ENCODE measurements around the gene WHRN. TPM values are rescaled to one million over a fixed set of nuclear protein-coding genes. Genes with fewer than 3 reads are reported as not detected.

The WHRN gene
- total and polyA plus RNA-seq, 7 experiments from 2014 or later, result 0.12 to 24.0 (median 2.5) TPM; not detected in 1

DNA sequence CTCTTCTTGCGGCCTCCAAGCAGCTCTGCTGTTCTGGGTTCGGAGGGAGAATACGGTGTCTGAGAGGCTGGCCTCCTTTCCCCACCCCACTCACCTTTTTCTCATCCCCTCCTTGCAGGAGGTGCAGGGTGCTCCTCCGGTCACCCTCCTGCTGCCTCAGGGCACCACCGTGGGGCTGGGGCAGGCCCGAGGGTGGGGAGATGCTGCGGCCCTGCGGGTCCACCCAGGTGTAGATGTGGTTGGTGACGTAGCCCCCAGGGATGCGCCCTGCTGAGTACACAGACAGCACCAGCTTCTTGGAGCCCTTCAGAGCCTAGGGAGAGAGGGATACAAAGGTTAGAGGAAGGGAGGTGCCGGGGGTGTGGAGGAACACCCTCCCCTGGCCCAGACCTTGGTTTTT is 26.8 kb downstream of the WHRN start:
- Mint-ChIP-seq H3K36me3 (peaks cover 0 to 3% (median 0%) of the 10 kb centered on the region in 5 donors), H3K9me3 (no peaks in the 10 kb centered on the region), H3K27me3 (peaks cover 0 to 4% (median 0%) of the 10 kb centered on the region in 5 donors), H3K4me1 (peaks cover 7 to 25% (median 15%) of the 10 kb centered on the region in 7 donors), H3K4me3 (no peak overlapping the region), H3K27ac (no peak overlapping the region)
- ATAC-seq (no peak), DNase-seq (no peak)
- no peaks in the 10 kb centered on the region for H3K27me3 ChIP-seq (ENCODE audit: control insufficient read depth in 2 of 2, insufficient read depth in 2 of 2, low read length in 2 of 2)
- ChIA-PET POLR2A (no interaction called here), CTCF (interaction anchor here (0.8 kb wide), 1 partner anchor 101 kb away, joined by 5 read pairs; no protein-coding TSS in a partner anchor)
- H3K4me1 ChIP-seq (ENCODE audit: control insufficient read depth in 2 of 2, insufficient read depth in 2 of 2, low read length in 2 of 2), result peaks cover 0 to 4% of the 10 kb centered on the region in 2 donors
- no peaks in the 10 kb centered on the region for H3K36me3 ChIP-seq (ENCODE audit: control insufficient read depth in 2 of 3, insufficient read depth in 3 of 3, low read length in 3 of 3)
- intact Hi-C loops (cut with micrococcal nuclease), result no loop called here
- H3K27ac ChIP-seq (ENCODE audit: low read depth, low read length), result no peak overlapping the region
- H3K9me3 ChIP-seq (ENCODE audit: control insufficient read depth in 2 of 3, low read length in 3 of 3), result no peaks in the 10 kb centered on the region
- no peak overlapping the region for H3K4me3 ChIP-seq (ENCODE audit: low read length)

DNA sequence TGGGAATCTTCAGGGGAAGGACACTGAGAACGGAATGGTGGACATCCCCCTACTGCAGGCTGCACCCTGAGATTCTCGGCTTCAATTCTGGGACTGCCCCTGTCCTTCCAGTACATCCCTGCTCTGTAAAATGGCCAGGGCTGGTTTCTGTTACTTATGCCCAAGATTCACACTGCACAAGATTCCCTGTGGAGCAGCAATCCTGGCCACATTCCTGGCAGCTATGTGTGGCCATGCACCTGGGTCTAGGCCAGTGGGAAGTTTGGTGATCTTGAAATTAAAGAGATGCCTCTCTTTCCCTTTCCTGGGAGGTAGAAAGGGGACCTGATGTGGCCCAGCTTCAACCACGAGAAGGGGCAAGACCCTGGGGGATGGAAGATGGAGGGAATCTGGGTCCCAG is 27.6 kb downstream of the WHRN start:
- H3K9me3 Mint-ChIP-seq, result no peaks in the 10 kb centered on the region
- H3K4me1 Mint-ChIP-seq, result peaks cover 7 to 23% (median 15%) of the 10 kb centered on the region in 7 donors
- H3K27me3 ChIP-seq (ENCODE audit: control insufficient read depth in 2 of 2, insufficient read depth in 2 of 2, low read length in 2 of 2), result no peaks in the 10 kb centered on the region
- ChIA-PET CTCF (no interaction called here), POLR2A (no interaction called here)
- no peaks in the 10 kb centered on the region for H3K9me3 ChIP-seq (ENCODE audit: control insufficient read depth in 2 of 3, low read length in 3 of 3)
- no peak overlapping the region for H3K4me3 ChIP-seq (ENCODE audit: low read length)
- H3K4me3 Mint-ChIP-seq, result no peak overlapping the region
- no peak overlapping the region for H3K27ac Mint-ChIP-seq
- peaks cover 0 to 3% (median 0%) of the 10 kb centered on the region in 5 donors for H3K36me3 Mint-ChIP-seq
- H3K27me3 Mint-ChIP-seq, result peaks cover 0 to 4% (median 0%) of the 10 kb centered on the region in 5 donors
- H3K36me3 ChIP-seq (ENCODE audit: control insufficient read depth in 2 of 3, insufficient read depth in 3 of 3, low read length in 3 of 3), result no peaks in the 10 kb centered on the region
- intact Hi-C loops (cut with micrococcal nuclease), result no loop called here
- no peak for DNase-seq
- no peak overlapping the region for H3K27ac ChIP-seq (ENCODE audit: low read depth, low read length)
- no peak for ATAC-seq
- H3K4me1 ChIP-seq (ENCODE audit: control insufficient read depth in 2 of 2, insufficient read depth in 2 of 2, low read length in 2 of 2), result peaks cover 0 to 4% of the 10 kb centered on the region in 2 donors

DNA sequence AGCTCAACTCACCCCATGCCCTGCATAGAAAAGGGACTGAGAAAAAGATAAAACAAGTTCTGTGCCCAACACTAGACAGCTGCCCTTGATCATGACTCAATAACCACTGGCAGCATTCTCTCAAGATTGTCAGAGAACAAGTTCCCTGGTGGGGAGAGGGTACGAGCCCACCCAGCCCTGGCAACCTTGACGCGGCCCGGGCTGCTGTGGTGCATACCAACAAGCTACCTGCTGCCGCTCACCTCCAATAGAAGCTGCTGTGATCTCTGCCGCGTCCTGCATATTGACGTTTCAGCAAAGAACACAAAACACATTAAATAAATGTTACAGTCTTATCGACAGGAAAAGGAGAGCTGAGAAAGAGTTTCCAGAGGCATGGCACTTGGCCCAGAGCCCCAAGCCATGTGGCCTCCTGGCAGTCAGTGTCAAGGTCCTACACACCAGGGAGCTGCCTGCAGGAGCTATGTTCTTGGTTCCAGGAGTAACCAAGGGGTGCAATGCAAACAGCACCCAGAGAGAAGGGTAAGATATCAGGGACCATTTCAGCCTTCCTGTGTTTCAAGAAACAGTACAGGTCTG is 28.3 kb downstream of the WHRN start:
- peaks cover 0 to 3% (median 0%) of the 10 kb centered on the region in 5 donors for H3K36me3 Mint-ChIP-seq
- Histone ChIP-seq H3K4me3 (ENCODE audit: low read length) (no peak overlapping the region), H3K4me1 (ENCODE audit: control insufficient read depth in 2 of 2, insufficient read depth in 2 of 2, low read length in 2 of 2) (peaks cover 0 to 4% of the 10 kb centered on the region in 2 donors), H3K27me3 (ENCODE audit: control insufficient read depth in 2 of 2, insufficient read depth in 2 of 2, low read length in 2 of 2) (no peaks in the 10 kb centered on the region), H3K36me3 (ENCODE audit: control insufficient read depth in 2 of 3, insufficient read depth in 3 of 3, low read length in 3 of 3) (no peaks in the 10 kb centered on the region), H3K9me3 (ENCODE audit: control insufficient read depth in 2 of 3, low read length in 3 of 3) (no peaks in the 10 kb centered on the region), H3K27ac (ENCODE audit: low read depth, low read length) (no peak overlapping the region)
- ChIA-PET POLR2A (no interaction called here), CTCF (no interaction called here)
- H3K27ac Mint-ChIP-seq, result peak overlapping the region in 1 of 9 donors; percentile 42
- H3K9me3 Mint-ChIP-seq, result no peaks in the 10 kb centered on the region
- peaks cover 0 to 4% (median 0%) of the 10 kb centered on the region in 5 donors for H3K27me3 Mint-ChIP-seq
- H3K4me3 Mint-ChIP-seq, result no peak overlapping the region
- DNase-seq (no peak), ATAC-seq (no peak)
- peaks cover 7 to 23% (median 15%) of the 10 kb centered on the region in 7 donors for H3K4me1 Mint-ChIP-seq
- intact Hi-C loops (cut with micrococcal nuclease), result no loop called here

DNA sequence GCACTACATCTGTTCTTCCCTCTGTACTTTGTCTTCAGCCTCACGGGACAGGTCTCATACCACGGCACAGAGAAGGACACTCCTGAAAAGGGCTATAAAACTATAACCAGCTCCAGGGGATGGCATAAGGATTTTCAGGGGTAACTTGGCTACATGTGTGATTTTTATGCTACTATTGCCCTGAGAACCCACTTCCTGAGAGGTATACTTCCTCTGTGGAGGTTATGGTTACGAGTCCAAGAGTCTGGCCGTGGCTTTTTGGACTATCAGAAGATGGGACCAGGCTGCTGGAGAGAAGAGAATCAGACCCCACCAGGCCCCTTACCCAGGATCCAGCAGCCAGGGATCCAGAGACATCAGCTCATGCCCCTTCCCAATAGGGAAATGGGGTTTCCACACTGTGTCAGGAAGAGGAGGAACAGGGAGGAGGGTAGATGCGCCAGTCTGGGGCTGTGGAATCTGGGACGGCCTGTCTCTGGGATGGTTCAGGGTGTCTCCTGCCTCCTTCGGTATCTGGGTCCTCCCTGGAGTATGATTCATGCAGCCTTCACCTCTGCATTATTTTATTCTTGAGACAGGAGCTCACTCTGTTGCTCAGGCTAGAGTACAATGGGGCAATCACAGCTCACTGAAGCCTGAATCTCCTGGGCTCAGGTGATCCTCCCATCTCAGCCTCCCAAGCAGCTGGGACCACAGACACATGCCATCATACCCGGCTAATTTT is 29.7 kb downstream of the WHRN start:
- Histone ChIP-seq H3K27me3 (ENCODE audit: control insufficient read depth in 2 of 2, insufficient read depth in 2 of 2, low read length in 2 of 2) (no peaks in the 10 kb centered on the region), H3K9me3 (ENCODE audit: control insufficient read depth in 2 of 3, low read length in 3 of 3) (no peaks in the 10 kb centered on the region), H3K27ac (ENCODE audit: low read depth, low read length) (no peak overlapping the region), H3K4me1 (ENCODE audit: control insufficient read depth in 2 of 2, insufficient read depth in 2 of 2, low read length in 2 of 2) (peaks cover 0 to 4% of the 10 kb centered on the region in 2 donors), H3K4me3 (ENCODE audit: low read length) (no peak overlapping the region), H3K36me3 (ENCODE audit: control insufficient read depth in 2 of 3, insufficient read depth in 3 of 3, low read length in 3 of 3) (no peaks in the 10 kb centered on the region)
- peak overlapping the region in 2 of 9 donors; percentile 29 to 30 for H3K27ac Mint-ChIP-seq
- no peak for ATAC-seq
- ChIA-PET POLR2A (no interaction called here), CTCF (no interaction called here)
- H3K4me3 Mint-ChIP-seq, result peak overlapping the region in 4 of 10 donors; percentile 1 to 35 (median 12)
- peaks cover 0 to 3% (median 0%) of the 10 kb centered on the region in 5 donors for H3K36me3 Mint-ChIP-seq
- H3K4me1 Mint-ChIP-seq, result peaks cover 7 to 20% (median 15%) of the 10 kb centered on the region in 7 donors
- H3K27me3 Mint-ChIP-seq, result peaks cover 0 to 4% (median 0%) of the 10 kb centered on the region in 5 donors
- H3K9me3 Mint-ChIP-seq, result no peaks in the 10 kb centered on the region
- intact Hi-C loops (cut with micrococcal nuclease), result no loop called here
- no peak for DNase-seq

DNA sequence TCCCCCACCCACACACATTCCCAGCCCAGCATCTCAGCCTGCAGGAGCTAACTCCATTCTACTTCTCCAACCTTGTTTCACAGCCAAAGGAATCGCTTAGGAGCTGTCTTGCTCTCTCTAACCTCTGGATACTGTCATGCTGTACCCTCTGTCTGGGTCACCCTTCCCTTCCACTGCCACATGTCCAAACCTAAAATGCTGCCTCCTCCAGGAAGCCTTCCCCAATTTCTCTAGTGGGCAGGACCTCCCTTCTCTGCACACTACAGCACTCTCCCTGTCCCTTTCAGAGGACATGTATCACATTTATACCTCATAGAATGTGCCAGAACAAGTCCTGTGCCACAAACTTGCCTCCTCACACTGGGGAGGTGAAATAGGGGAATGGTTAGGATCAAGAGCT is 30.8 kb downstream of the WHRN start:
- H3K9me3 ChIP-seq (ENCODE audit: control insufficient read depth in 2 of 3, low read length in 3 of 3), result no peaks in the 10 kb centered on the region
- peaks cover 0 to 4% (median 3%) of the 10 kb centered on the region in 5 donors for H3K36me3 Mint-ChIP-seq
- no peak overlapping the region for H3K4me3 ChIP-seq (ENCODE audit: low read length)
- intact Hi-C loops (cut with micrococcal nuclease), result no loop called here
- peak overlapping the region in 2 of 9 donors; percentile 14 to 25 for H3K27ac Mint-ChIP-seq
- peaks cover 7 to 20% (median 15%) of the 10 kb centered on the region in 7 donors for H3K4me1 Mint-ChIP-seq
- H3K27me3 ChIP-seq (ENCODE audit: control insufficient read depth in 2 of 2, insufficient read depth in 2 of 2, low read length in 2 of 2), result no peaks in the 10 kb centered on the region
- ChIA-PET CTCF (interaction anchor here (0.6 kb wide), 1 partner anchor 22 kb away, joined by 3 read pairs; no protein-coding TSS in a partner anchor), POLR2A (interaction anchor here (0.6 kb wide), 1 partner anchor 11 kb away, joined by 3 read pairs; no protein-coding TSS in a partner anchor)
- no peaks in the 10 kb centered on the region for H3K36me3 ChIP-seq (ENCODE audit: control insufficient read depth in 2 of 3, insufficient read depth in 3 of 3, low read length in 3 of 3)
- H3K4me1 ChIP-seq (ENCODE audit: control insufficient read depth in 2 of 2, insufficient read depth in 2 of 2, low read length in 2 of 2), result peaks cover 0 to 4% of the 10 kb centered on the region in 2 donors
- H3K9me3 Mint-ChIP-seq, result peaks cover 0 to 4% (median 0%) of the 10 kb centered on the region in 11 donors
- ATAC-seq (no peak), DNase-seq (no peak)
- no peak overlapping the region for H3K4me3 Mint-ChIP-seq
- H3K27me3 Mint-ChIP-seq, result peaks cover 0 to 4% (median 0%) of the 10 kb centered on the region in 5 donors
- H3K27ac ChIP-seq (ENCODE audit: low read depth, low read length), result no peak overlapping the region

DNA sequence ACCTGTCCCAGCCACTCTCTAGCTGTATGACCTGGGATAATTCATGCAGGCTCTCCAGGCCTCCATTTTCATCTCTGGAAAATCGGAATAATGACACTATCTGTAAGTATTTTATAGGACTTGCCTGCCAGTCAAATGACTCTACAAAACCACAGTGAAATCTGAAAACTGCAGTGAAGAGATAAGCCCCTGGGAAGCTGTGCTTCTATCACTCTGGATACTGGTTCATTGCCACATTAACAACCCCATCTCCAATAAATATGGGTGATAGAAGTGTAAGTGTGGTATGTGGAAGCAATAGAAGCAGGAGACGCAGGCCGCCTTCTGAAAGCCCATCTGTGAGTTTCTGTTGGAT is 31.8 kb downstream of the WHRN start:
- DNase-seq (no peak), ATAC-seq (no peak)
- Histone ChIP-seq H3K9me3 (ENCODE audit: control insufficient read depth in 2 of 3, low read length in 3 of 3) (no peaks in the 10 kb centered on the region), H3K36me3 (ENCODE audit: control insufficient read depth in 2 of 3, insufficient read depth in 3 of 3, low read length in 3 of 3) (no peaks in the 10 kb centered on the region), H3K4me3 (ENCODE audit: low read length) (no peak overlapping the region), H3K27ac (ENCODE audit: low read depth, low read length) (no peak overlapping the region), H3K27me3 (ENCODE audit: control insufficient read depth in 2 of 2, insufficient read depth in 2 of 2, low read length in 2 of 2) (no peaks in the 10 kb centered on the region), H3K4me1 (ENCODE audit: control insufficient read depth in 2 of 2, insufficient read depth in 2 of 2, low read length in 2 of 2) (peaks cover 0 to 4% of the 10 kb centered on the region in 2 donors)
- intact Hi-C loops (cut with micrococcal nuclease), result no loop called here
- Mint-ChIP-seq H3K27me3 (peaks cover 0 to 4% (median 0%) of the 10 kb centered on the region in 5 donors), H3K9me3 (peaks cover 0 to 4% (median 0%) of the 10 kb centered on the region in 11 donors), H3K4me3 (no peak overlapping the region), H3K36me3 (peaks cover 0 to 4% (median 3%) of the 10 kb centered on the region in 5 donors), H3K4me1 (peaks cover 7 to 20% (median 15%) of the 10 kb centered on the region in 7 donors), H3K27ac (no peak overlapping the region)
- ChIA-PET CTCF (no interaction called here), POLR2A (no interaction called here)

Measured in naive thymus-derived CD4-positive, alpha-beta T cell (primary cell).